BE2C (cell line): ENCODE measurements around the gene PCP4L1.

Experiments used
- DNase-seq: peaks from one replicate; pipeline ENCODE4 v3.0.0-alpha.2; 2020
- H3K27me3 ChIP-seq: fragments of 250-450 bp; sonication (Bioruptor Pico); 2 replicates; pipeline ENCODE4 v1.5.1; 2020; ENCODE audit warnings: mild to moderate bottlenecking
- H3K36me3 ChIP-seq: fragments of 250-450 bp; sonication (Bioruptor Pico); 2 replicates; pipeline ENCODE4 v1.5.1; 2020; ENCODE audit warnings: mild to moderate bottlenecking
- H3K4me1 ChIP-seq: fragments of 250-450 bp; sonication (Bioruptor Pico); 2 replicates; pipeline ENCODE4 v1.5.1; 2020
- H3K4me3 ChIP-seq: 2 replicates; pipeline ENCODE4 v1.5.1; 2011; ENCODE audit warnings: low read depth, low read length
- H3K9me3 ChIP-seq: fragments of 250-450 bp; sonication (Bioruptor Pico); 2 replicates; pipeline ENCODE4 v1.5.1; 2020
- CTCF ChIP-seq: IDR thresholded peaks from 2 replicates; pipeline ENCODE4 v1.5.1; 2012; ENCODE audit warnings: mild to moderate bottlenecking, low read depth, low read length

PCP4L1 gene

GRCh38 chr1:161227196-161227871 lies 31.2 kb upstream of the PCP4L1 start:
- H3K9me3 ChIP-seq, result no peaks in the 10 kb centered on the region
- peaks cover 14% of the 10 kb centered on the region for H3K36me3 ChIP-seq
- peaks cover 13% of the 10 kb centered on the region for H3K4me1 ChIP-seq
- H3K4me3 ChIP-seq, result peak overlapping the region; percentile 96
- TF ChIP-seq CTCF, result peak; percentile 83
- DNase-seq, result peak; percentile 85
- H3K27me3 ChIP-seq, result no peaks in the 10 kb centered on the region

- H3K4me1 ChIP-seq, result peaks cover 13% of the 10 kb centered on the region
- no peak for DNase-seq
- no peak overlapping the region for H3K4me3 ChIP-seq
- TF ChIP-seq CTCF, result no peak
- H3K36me3 ChIP-seq, result peaks cover 14% of the 10 kb centered on the region
- no peaks in the 10 kb centered on the region for H3K9me3 ChIP-seq
- no peaks in the 10 kb centered on the region for H3K27me3 ChIP-seq
Observed at GRCh38 chr1:161228032-161228431, 30.5 kb upstream of the PCP4L1 start.

- H3K9me3 ChIP-seq, result no peaks in the 10 kb centered on the region
- H3K4me3 ChIP-seq, result no peak overlapping the region
- H3K27me3 ChIP-seq, result no peaks in the 10 kb centered on the region
- H3K36me3 ChIP-seq, result peaks cover 14% of the 10 kb centered on the region
- 0 out of 2 replicates have a peak, but pooled peaks have one; percentile 3 for TF ChIP-seq CTCF
- peaks cover 13% of the 10 kb centered on the region for H3K4me1 ChIP-seq
- DNase-seq, result no peak
Observed at GRCh38 chr1:161229896-161230295, 28.6 kb upstream of the PCP4L1 start.

GRCh38 chr1:161230762-161231161 lies 27.8 kb upstream of the PCP4L1 start:
- Histone ChIP-seq H3K4me3 (no peak overlapping the region), H3K9me3 (no peaks in the 10 kb centered on the region), H3K36me3 (peaks cover 14% of the 10 kb centered on the region), H3K27me3 (no peaks in the 10 kb centered on the region), H3K4me1 (peaks cover 8% of the 10 kb centered on the region)
- DNase-seq, result no peak
- no peak for TF ChIP-seq CTCF

- no peaks in the 10 kb centered on the region for H3K4me1 ChIP-seq
- H3K36me3 ChIP-seq, result peaks cover 12% of the 10 kb centered on the region
- DNase-seq, result no peak
- no peaks in the 10 kb centered on the region for H3K9me3 ChIP-seq
- no peak overlapping the region for H3K4me3 ChIP-seq
- H3K27me3 ChIP-seq, result no peaks in the 10 kb centered on the region
- no peak for TF ChIP-seq CTCF
Observed at GRCh38 chr1:161233102-161233501, 25.4 kb upstream of the PCP4L1 start.

- Histone ChIP-seq H3K4me1 (no peaks in the 10 kb centered on the region), H3K27me3 (no peaks in the 10 kb centered on the region), H3K36me3 (no peaks in the 10 kb centered on the region), H3K4me3 (no peak overlapping the region), H3K9me3 (no peaks in the 10 kb centered on the region)
- no peak for TF ChIP-seq CTCF
- DNase-seq, result no peak
Observed at GRCh38 chr1:161235957-161236775, 22.4 kb upstream of the PCP4L1 start.
